Endodermal cell (in vitro differentiated cells): ENCODE results near the gene DDX20. TPM values are rescaled to one million over a fixed set of nuclear protein-coding genes. Genes with fewer than 3 reads are reported as not detected.
A peak's percentile ranks its signal among the peaks of the same experiment; 100 is the strongest.

Experiments
- DNase-seq: peaks from one replicate; pipeline ENCODE4 v3.0.0-alpha.2; 2017
- H3K27ac ChIP-seq: 2 replicates; pipeline ENCODE4 v1.5.1; 2013; ENCODE audit warnings: mild to moderate bottlenecking, low read depth, low read length, moderate library complexity
- H3K27me3 ChIP-seq: 2 replicates; pipeline ENCODE4 v1.6.1; 2013; ENCODE audit warnings: mild to moderate bottlenecking, low read length, moderate library complexity; ENCODE audit not compliant: insufficient read depth, control insufficient read depth, poor library complexity, severe bottlenecking
- H3K36me3 ChIP-seq: 2 replicates; pipeline ENCODE4 v1.7.0; 2013; ENCODE audit warnings: mild to moderate bottlenecking, low read length, moderate library complexity; ENCODE audit not compliant: control insufficient read depth, insufficient read depth
- H3K4me1 ChIP-seq: one replicate; pipeline ENCODE4 v1.7.0; 2013; ENCODE audit warnings: low read length; ENCODE audit not compliant: control insufficient read depth, insufficient read depth
- H3K4me3 ChIP-seq: 2 replicates; pipeline ENCODE4 v1.5.1; 2013; ENCODE audit warnings: mild to moderate bottlenecking, low read length, moderate library complexity
- H3K9ac ChIP-seq: 2 replicates; pipeline ENCODE4 v1.6.1; 2013; ENCODE audit warnings: mild to moderate bottlenecking, low read length, moderate library complexity; ENCODE audit not compliant: poor library complexity, severe bottlenecking; ENCODE audit errors: extremely low read depth
- H3K9me3 ChIP-seq: 2 replicates; pipeline ENCODE4 v1.6.1; 2013; ENCODE audit warnings: mild to moderate bottlenecking, low read length, moderate library complexity; ENCODE audit not compliant: control insufficient read depth
- H3K27ac Mint-ChIP-seq: 2 replicates; pipeline ENCODE4 v1.8.0; 2020; ENCODE audit warnings: mixed read lengths
- H3K27me3 Mint-ChIP-seq: 2 replicates; pipeline ENCODE4 v1.8.0; 2021; ENCODE audit warnings: mild to moderate bottlenecking, mixed read lengths; ENCODE audit not compliant: insufficient read depth
- H3K36me3 Mint-ChIP-seq: 2 replicates; pipeline ENCODE4 v1.8.0; 2020; ENCODE audit warnings: low read depth, mixed read lengths
- H3K4me1 Mint-ChIP-seq: 2 replicates; pipeline ENCODE4 v1.8.0; 2020; ENCODE audit warnings: mixed read lengths
- H3K4me3 Mint-ChIP-seq: 2 replicates; pipeline ENCODE4 v1.8.0; 2020; ENCODE audit warnings: mild to moderate bottlenecking, moderate library complexity, mixed read lengths
- H3K9me3 Mint-ChIP-seq: 2 replicates; pipeline ENCODE4 v1.8.0; 2020; ENCODE audit warnings: mild to moderate bottlenecking, mixed read lengths
- WGBS, 2 experiments: methylation state at CpG; one replicate each; pipeline versions ENCODE4 v1.1.5 to v1.1.7; 2013; ENCODE audit warnings: missing lambda C conversion rate in 2 of 2, mixed read lengths in 1 of 2; ENCODE audit not compliant: insufficient coverage in 1 of 2, insufficient read length in 1 of 2; 5-methylcytosine and 5-hydroxymethylcytosine counted together
- total RNA-seq, 2 donors: library from RNA; stranded (reverse); fragmentation: NEBNext Ultra II Directional in 1 of 2; extraction: Animal tissue kit (Norgen Biotek cat#: 25700) in 1 of 2; gene quantifications; 2 replicates in 1 of 2; 3 replicates in 1 of 2; pipeline ENCODE4 v1.2.1, GENCODE V29; 2021
- TF ChIP-seq, protein P1 (sequence below): fragments of 200-600 bp; sonication (generic); conservative IDR thresholded peaks from 2 replicates; pipeline ENCODE4 v1.5.0; 2021; ENCODE audit warnings: antibody characterized with exemption, mild to moderate bottlenecking

Gene DDX20
- total RNA-seq, 2 donors from 2014 or later, result 19.4 to 19.8 TPM

DNA sequence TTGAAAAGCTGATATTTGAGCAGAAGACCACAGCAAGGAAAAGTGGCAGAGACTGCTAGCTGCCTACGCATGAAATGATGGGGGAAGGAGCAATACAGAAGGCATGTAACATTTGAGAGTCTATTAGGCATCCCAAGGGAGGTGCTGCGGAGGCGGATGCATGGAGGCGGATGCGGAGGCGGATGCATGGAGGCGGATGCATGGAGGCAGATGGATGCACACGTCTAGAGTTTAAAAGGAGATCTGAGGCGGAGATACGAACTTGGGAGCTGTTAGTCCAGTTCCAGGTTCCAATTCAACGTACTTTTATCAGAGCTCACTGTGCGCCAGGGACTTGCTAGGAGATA lies 744 bp upstream of the DDX20 start:
- no peaks in the 10 kb centered on the region for H3K4me1 ChIP-seq
- Mint-ChIP-seq H3K27me3 (peaks cover 6% of the 10 kb centered on the region), H3K9me3 (no peaks in the 10 kb centered on the region), H3K36me3 (peaks cover 16% of the 10 kb centered on the region), H3K4me3 (peak overlapping the region; percentile 82), H3K4me1 (peaks cover 10% of the 10 kb centered on the region), H3K27ac (peak overlapping the region; percentile 98)
- peaks cover 18% of the 10 kb centered on the region for H3K36me3 ChIP-seq
- no peaks in the 10 kb centered on the region for H3K9me3 ChIP-seq
- H3K9ac ChIP-seq, result peak overlapping the region; percentile 91
- DNase-seq, result peak; percentile 85
- TF ChIP-seq, protein P1, sequence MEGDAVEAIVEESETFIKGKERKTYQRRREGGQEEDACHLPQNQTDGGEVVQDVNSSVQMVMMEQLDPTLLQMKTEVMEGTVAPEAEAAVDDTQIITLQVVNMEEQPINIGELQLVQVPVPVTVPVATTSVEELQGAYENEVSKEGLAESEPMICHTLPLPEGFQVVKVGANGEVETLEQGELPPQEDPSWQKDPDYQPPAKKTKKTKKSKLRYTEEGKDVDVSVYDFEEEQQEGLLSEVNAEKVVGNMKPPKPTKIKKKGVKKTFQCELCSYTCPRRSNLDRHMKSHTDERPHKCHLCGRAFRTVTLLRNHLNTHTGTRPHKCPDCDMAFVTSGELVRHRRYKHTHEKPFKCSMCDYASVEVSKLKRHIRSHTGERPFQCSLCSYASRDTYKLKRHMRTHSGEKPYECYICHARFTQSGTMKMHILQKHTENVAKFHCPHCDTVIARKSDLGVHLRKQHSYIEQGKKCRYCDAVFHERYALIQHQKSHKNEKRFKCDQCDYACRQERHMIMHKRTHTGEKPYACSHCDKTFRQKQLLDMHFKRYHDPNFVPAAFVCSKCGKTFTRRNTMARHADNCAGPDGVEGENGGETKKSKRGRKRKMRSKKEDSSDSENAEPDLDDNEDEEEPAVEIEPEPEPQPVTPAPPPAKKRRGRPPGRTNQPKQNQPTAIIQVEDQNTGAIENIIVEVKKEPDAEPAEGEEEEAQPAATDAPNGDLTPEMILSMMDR, result no peak
- peak overlapping the region; percentile 98 for H3K4me3 ChIP-seq
- H3K27me3 ChIP-seq, result no peaks in the 10 kb centered on the region
- WGBS, 2 experiments, result 3 to 7% methylated on average over 12 of the region's 12 CpGs
- H3K27ac ChIP-seq, result peak overlapping the region; percentile 98

DNA sequence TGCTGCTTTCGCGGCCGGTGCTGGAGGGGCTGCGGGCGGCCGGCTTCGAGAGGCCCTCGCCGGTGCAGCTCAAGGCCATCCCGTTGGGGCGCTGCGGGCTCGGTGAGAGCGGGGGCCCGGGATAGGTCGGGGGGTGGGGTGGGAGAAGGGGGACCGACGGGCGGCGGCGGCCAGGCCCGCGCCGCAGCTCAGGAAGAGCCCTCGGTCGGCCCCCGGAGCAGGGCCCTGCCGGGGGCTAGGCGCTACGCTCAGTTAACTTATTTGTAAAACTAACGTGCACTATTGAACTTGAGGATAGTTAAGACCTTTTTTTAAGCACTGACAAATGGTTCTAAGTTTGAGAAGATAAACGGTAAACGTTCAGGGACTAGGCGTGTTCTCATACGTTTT lies 418 bp downstream of the DDX20 start:
- Histone ChIP-seq H3K4me1 (no peaks in the 10 kb centered on the region), H3K4me3 (peak overlapping the region; percentile 98), H3K27ac (peak overlapping the region; percentile 98), H3K27me3 (no peaks in the 10 kb centered on the region), H3K9ac (peak overlapping the region; percentile 91), H3K36me3 (peaks cover 30% of the 10 kb centered on the region), H3K9me3 (no peaks in the 10 kb centered on the region)
- peaks cover 6% of the 10 kb centered on the region for H3K27me3 Mint-ChIP-seq
- no peak for DNase-seq
- peaks cover 25% of the 10 kb centered on the region for H3K36me3 Mint-ChIP-seq
- 0% methylated on average over 11 to 35 of the region's 35 CpGs for WGBS, 2 experiments
- peaks cover 10% of the 10 kb centered on the region for H3K4me1 Mint-ChIP-seq
- peak overlapping the region; percentile 82 for H3K27ac Mint-ChIP-seq
- TF ChIP-seq, protein P1, result no peak
- H3K4me3 Mint-ChIP-seq, result peak overlapping the region; percentile 82
- H3K9me3 Mint-ChIP-seq, result no peaks in the 10 kb centered on the region

DNA sequence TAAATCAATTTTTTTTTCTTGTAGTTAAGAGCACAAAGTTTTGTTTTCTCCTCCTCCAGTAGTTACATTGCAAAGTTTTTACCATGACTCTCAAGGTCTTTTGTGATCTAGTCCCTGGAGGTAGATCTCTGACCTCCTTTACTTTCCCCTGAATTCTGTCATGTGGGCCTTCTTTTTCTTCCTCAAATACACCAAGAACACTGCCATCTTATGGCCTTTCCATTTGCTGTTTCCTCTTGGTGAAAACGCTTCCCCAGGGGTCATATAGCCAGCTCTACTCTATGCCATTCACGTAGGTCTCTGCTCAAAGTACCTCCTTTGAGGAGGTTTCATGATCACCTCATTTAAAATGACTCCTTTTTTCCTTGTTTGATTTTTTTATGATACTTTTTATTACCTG lies 2.7 kb downstream of the DDX20 start:
- no peak overlapping the region for H3K9ac ChIP-seq
- no peaks in the 10 kb centered on the region for H3K9me3 ChIP-seq
- no peak overlapping the region for H3K4me3 Mint-ChIP-seq
- H3K36me3 Mint-ChIP-seq, result peaks cover 39% of the 10 kb centered on the region
- peaks cover 52% of the 10 kb centered on the region for H3K36me3 ChIP-seq
- no peak overlapping the region for H3K27ac Mint-ChIP-seq
- no peak overlapping the region for H3K4me3 ChIP-seq
- no peak for DNase-seq
- TF ChIP-seq, protein P1, result peak; percentile 59
- no peaks in the 10 kb centered on the region for H3K27me3 Mint-ChIP-seq
- H3K4me1 ChIP-seq, result no peaks in the 10 kb centered on the region
- H3K27ac ChIP-seq, result no peak overlapping the region
- 80 to 83% methylated on average over 2 of the region's 2 CpGs for WGBS, 2 experiments
- peaks cover 10% of the 10 kb centered on the region for H3K4me1 Mint-ChIP-seq
- no peaks in the 10 kb centered on the region for H3K9me3 Mint-ChIP-seq
- H3K27me3 ChIP-seq, result no peaks in the 10 kb centered on the region
